ENCODE results near the gene FAM199X.
"Not testable (repeated sequence)": the region's sequence is repeated elsewhere in the genome, so short reads cannot be mapped to it uniquely, and the experiment has no call there.

Gene FAM199X

GRCh38 chrX:104193485-104193884 lies 27.2 kb downstream of the FAM199X start:
- DNase-seq: no peak

- DNase-seq: no peak
Measured at GRCh38 chrX:104195013-104195412, 28.8 kb downstream of the FAM199X start.

- DNase-seq: no peak
Measured at GRCh38 chrX:104195489-104196084, 29.3 kb downstream of the FAM199X start.

GRCh38 chrX:104205548-104205947 lies 39.3 kb downstream of the FAM199X start:
- DNase-seq: no peak

- no peak for DNase-seq
Measured at GRCh38 chrX:104211187-104211586, 44.9 kb downstream of the FAM199X start.

GRCh38 chrX:104230060-104230459 lies 63.8 kb downstream of the FAM199X start:
- not testable (repeated sequence) for DNase-seq

Data from activated CD8-positive, alpha-beta memory T cell treated with anti-CD3 and anti-CD28 coated beads, Interleukin-2, amount 50 U/mL, for 4 hours (primary cell).